NCI-H187 treated with DMSO at 0.1 percent for 48 hours (cell line): Measurements from ENCODE around the gene CDKN3.

ENCODE experiments used
- DNase-seq: peaks from one replicate; lab custom pipeline; 2025; lab: John Stamatoyannopoulos, UW

CDKN3 gene

GRCh38 chr14:54396493-54397335 lies at the start of gene CDKN3:
Gene CDKN3, plus strand, starts transcription at chr14:54397007. Its CDS starts 62 bp downstream, at chr14:54397069.
- DNase-seq, result peak; percentile 97

- no peak for DNase-seq
Observed at GRCh38 chr14:54347044-54347443, 49.8 kb upstream of the CDKN3 start.

- peak; percentile 23 for DNase-seq
Observed at GRCh38 chr14:54348001-54348611, 48.7 kb upstream of the CDKN3 start.

GRCh38 chr14:54348923-54349620 lies 47.7 kb upstream of the CDKN3 start:
- no peak for DNase-seq

- DNase-seq, result no peak
Observed at GRCh38 chr14:54349713-54350112, 47.1 kb upstream of the CDKN3 start.

GRCh38 chr14:54350203-54350602 lies 46.6 kb upstream of the CDKN3 start:
- DNase-seq, result no peak

- DNase-seq, result no peak
Observed at GRCh38 chr14:54353266-54353665, 43.5 kb upstream of the CDKN3 start.

GRCh38 chr14:54353694-54354093 lies 43.1 kb upstream of the CDKN3 start:
- DNase-seq, result no peak

- no peak for DNase-seq
Observed at GRCh38 chr14:54354096-54354495, 42.7 kb upstream of the CDKN3 start.

GRCh38 chr14:54354968-54355641 lies 41.7 kb upstream of the CDKN3 start:
- no peak for DNase-seq

GRCh38 chr14:54355698-54356097 lies 41.1 kb upstream of the CDKN3 start:
- DNase-seq, result no peak

GRCh38 chr14:54356172-54356571 lies 40.6 kb upstream of the CDKN3 start:
- no peak for DNase-seq

- DNase-seq, result no peak
Observed at GRCh38 chr14:54360667-54361066, 36.1 kb upstream of the CDKN3 start.

GRCh38 chr14:54362089-54362504 lies 34.7 kb upstream of the CDKN3 start:
- no peak for DNase-seq

- no peak for DNase-seq
Observed at GRCh38 chr14:54362759-54363437, 33.9 kb upstream of the CDKN3 start.

GRCh38 chr14:54364555-54365415 lies 32.0 kb upstream of the CDKN3 start:
- DNase-seq, result no peak

- no peak for DNase-seq
Observed at GRCh38 chr14:54366736-54367735, 29.8 kb upstream of the CDKN3 start.

- DNase-seq, result no peak
Observed at GRCh38 chr14:54368291-54368690, 28.5 kb upstream of the CDKN3 start.

GRCh38 chr14:54369343-54369742 lies 27.5 kb upstream of the CDKN3 start:
- no peak for DNase-seq
